HEK293 (cell line): Measurements from ENCODE around the gene COL1A1.

Experiments used
- CTCF ChIA-PET: fragments of 350-600 bp; formaldehyde crosslinking; extraction: SDS; loops from one replicate; lab custom pipeline; 2021; ENCODE audit warnings: antibody characterized with exemption; lab: Yijun Ruan, JAX
- POLR2A ChIA-PET: fragments of 300-600 bp; formaldehyde crosslinking; extraction: SDS; loops from one replicate; lab custom pipeline; 2020; ENCODE audit warnings: antibody characterized with exemption, inconsistent platforms; lab: Yijun Ruan, JAX
- H3K27ac ChIP-seq: fragments of 200-500 bp; sonication (Bioruptor generic); 2 replicates; pipeline ENCODE4 v1.5.1; 2014; ENCODE audit warnings: low read depth, low read length, control low read depth, inconsistent platforms; ENCODE audit errors: extremely low read depth
- H3K36me3 ChIP-seq, 2 experiments: fragments of 200-500 bp in 1 of 2; sonication (Bioruptor generic) in 1 of 2; 1 replicate in 1 of 2; 2 replicates in 1 of 2; pipeline ENCODE4 v1.5.1; 2014 to 2017; ENCODE audit warnings: inconsistent platforms in 2 of 2, low read length in 2 of 2; ENCODE audit not compliant: control insufficient read depth in 2 of 2, insufficient read depth in 1 of 2
- H3K4me1 ChIP-seq: fragments of 200-500 bp; sonication (Bioruptor generic); 2 replicates; pipeline ENCODE4 v1.5.1; 2014; ENCODE audit warnings: mild to moderate bottlenecking, low read length, inconsistent platforms; ENCODE audit not compliant: control insufficient read depth, insufficient read depth
- H3K4me3 ChIP-seq: 2 replicates; pipeline ENCODE4 v1.5.1; 2011; ENCODE audit warnings: low read depth, mild to moderate bottlenecking, control low read depth, low read length, moderate library complexity
- H3K9me3 ChIP-seq: fragments of 200-500 bp; sonication (Bioruptor generic); 2 replicates; pipeline ENCODE4 v1.5.1; 2014; ENCODE audit warnings: low read depth, low read length, inconsistent platforms; ENCODE audit not compliant: control insufficient read depth, insufficient read depth
- BCL11A ChIP-seq: fragments of 450-650 bp; formaldehyde crosslinking; IDR thresholded peaks from 2 replicates; pipeline ENCODE4 v1.5.1; 2016; ENCODE audit warnings: low read depth, missing biosample characterization, missing genetic modification characterization
- MYNN ChIP-seq: fragments of 450-650 bp; formaldehyde crosslinking; IDR thresholded peaks from 2 replicates; pipeline ENCODE4 v1.5.1; 2016; ENCODE audit warnings: missing biosample characterization, missing genetic modification characterization, borderline replicate concordance
- TRIM28 ChIP-seq: IDR thresholded peaks from 2 replicates; pipeline ENCODE4 v1.6.1; 2011; ENCODE audit warnings: low read length, control low read depth, borderline replicate concordance
- ZNF121 ChIP-seq: fragments of 450-650 bp; formaldehyde crosslinking; IDR thresholded peaks from 2 replicates; pipeline ENCODE4 v1.5.1; 2016; ENCODE audit warnings: missing biosample characterization, missing genetic modification characterization
- ZNF140 ChIP-seq: fragments of 450-650 bp; formaldehyde crosslinking; IDR thresholded peaks from 2 replicates; pipeline ENCODE4 v1.5.1; 2016; ENCODE audit warnings: missing biosample characterization, missing genetic modification characterization
- ZNF423 ChIP-seq: fragments of 450-650 bp; formaldehyde crosslinking; IDR thresholded peaks from 2 replicates; pipeline ENCODE4 v1.5.1; 2016; ENCODE audit warnings: missing biosample characterization, missing genetic modification characterization
- ZNF548 ChIP-seq: fragments of 450-650 bp; formaldehyde crosslinking; IDR thresholded peaks from 2 replicates; pipeline ENCODE4 v1.5.1; 2016; ENCODE audit warnings: missing biosample characterization, missing genetic modification characterization
- ZNF585B ChIP-seq: fragments of 450-650 bp; formaldehyde crosslinking; IDR thresholded peaks from 2 replicates; pipeline ENCODE4 v1.5.1; 2016; ENCODE audit warnings: missing biosample characterization, missing genetic modification characterization
- ZNF791 ChIP-seq: fragments of 450-650 bp; formaldehyde crosslinking; IDR thresholded peaks from 2 replicates; pipeline ENCODE4 v1.5.1; 2016; ENCODE audit warnings: missing biosample characterization, missing genetic modification characterization
- TF ChIP-seq, protein P1 (sequence below): fragments of 450-650 bp; formaldehyde crosslinking; IDR thresholded peaks from 2 replicates; pipeline ENCODE4 v1.5.1; 2017; ENCODE audit warnings: missing biosample characterization, missing genetic modification characterization
- TF ChIP-seq, protein P2 (sequence below): fragments of 450-650 bp; formaldehyde crosslinking; IDR thresholded peaks from 2 replicates; pipeline ENCODE4 v1.5.1; 2016; ENCODE audit warnings: missing biosample characterization, missing genetic modification characterization
- TF ChIP-seq, protein P3 (sequence below): fragments of 450-650 bp; formaldehyde crosslinking; IDR thresholded peaks from 2 replicates; pipeline ENCODE4 v1.5.1; 2016; ENCODE audit warnings: missing biosample characterization, missing genetic modification characterization, borderline replicate concordance
- TF ChIP-seq, protein P4 (sequence below): fragments of 450-650 bp; IDR thresholded peaks from 2 replicates; pipeline ENCODE4 v1.5.1; 2018; ENCODE audit warnings: missing biosample characterization, missing genetic modification characterization
- TF ChIP-seq, protein P5 (sequence below): fragments of 450-650 bp; formaldehyde crosslinking; IDR thresholded peaks from 2 replicates; pipeline ENCODE4 v1.5.1; 2016; ENCODE audit warnings: missing biosample characterization, missing genetic modification characterization
- TF ChIP-seq, protein P6 (sequence below): fragments of 450-650 bp; formaldehyde crosslinking; IDR thresholded peaks from 2 replicates; pipeline ENCODE4 v1.5.1; 2016; ENCODE audit warnings: missing biosample characterization, missing genetic modification characterization, borderline replicate concordance
- TF ChIP-seq, protein P7 (sequence below): fragments of 450-650 bp; formaldehyde crosslinking; IDR thresholded peaks from 2 replicates; pipeline ENCODE4 v1.5.1; 2017; ENCODE audit warnings: missing biosample characterization, missing genetic modification characterization

Gene COL1A1

DNA sequence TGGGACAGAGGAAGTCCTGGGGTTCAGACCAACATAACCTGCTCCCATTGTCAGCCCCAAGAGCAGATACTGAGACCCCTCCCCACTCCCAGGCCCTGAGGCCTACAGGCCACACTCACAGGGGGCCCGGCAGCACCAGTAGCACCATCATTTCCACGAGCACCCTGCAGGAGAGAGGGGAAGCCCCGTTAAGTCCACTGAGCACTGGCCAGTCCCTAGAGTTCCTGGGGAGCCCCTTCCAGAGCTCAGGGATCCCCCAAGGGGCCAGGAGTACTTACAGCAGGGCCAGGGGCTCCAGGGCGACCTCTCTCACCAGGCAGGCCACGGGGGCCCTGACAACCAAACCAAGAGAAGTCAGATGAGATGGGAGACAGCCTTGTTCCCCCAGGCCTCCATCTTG lies 5.4 kb downstream of the COL1A1 start:
- Histone ChIP-seq H3K4me1 (no peaks in the 10 kb centered on the region), H3K9me3 (no peaks in the 10 kb centered on the region)
- no peak for TF ChIP-seq ZNF121
- TF ChIP-seq ZNF548 (tag by site-specific recombination): no peak
- TF ChIP-seq, protein P1, sequence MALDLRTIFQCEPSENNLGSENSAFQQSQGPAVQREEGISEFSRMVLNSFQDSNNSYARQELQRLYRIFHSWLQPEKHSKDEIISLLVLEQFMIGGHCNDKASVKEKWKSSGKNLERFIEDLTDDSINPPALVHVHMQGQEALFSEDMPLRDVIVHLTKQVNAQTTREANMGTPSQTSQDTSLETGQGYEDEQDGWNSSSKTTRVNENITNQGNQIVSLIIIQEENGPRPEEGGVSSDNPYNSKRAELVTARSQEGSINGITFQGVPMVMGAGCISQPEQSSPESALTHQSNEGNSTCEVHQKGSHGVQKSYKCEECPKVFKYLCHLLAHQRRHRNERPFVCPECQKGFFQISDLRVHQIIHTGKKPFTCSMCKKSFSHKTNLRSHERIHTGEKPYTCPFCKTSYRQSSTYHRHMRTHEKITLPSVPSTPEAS (tag by site-specific recombination): no peak
- TF ChIP-seq, protein P2, sequence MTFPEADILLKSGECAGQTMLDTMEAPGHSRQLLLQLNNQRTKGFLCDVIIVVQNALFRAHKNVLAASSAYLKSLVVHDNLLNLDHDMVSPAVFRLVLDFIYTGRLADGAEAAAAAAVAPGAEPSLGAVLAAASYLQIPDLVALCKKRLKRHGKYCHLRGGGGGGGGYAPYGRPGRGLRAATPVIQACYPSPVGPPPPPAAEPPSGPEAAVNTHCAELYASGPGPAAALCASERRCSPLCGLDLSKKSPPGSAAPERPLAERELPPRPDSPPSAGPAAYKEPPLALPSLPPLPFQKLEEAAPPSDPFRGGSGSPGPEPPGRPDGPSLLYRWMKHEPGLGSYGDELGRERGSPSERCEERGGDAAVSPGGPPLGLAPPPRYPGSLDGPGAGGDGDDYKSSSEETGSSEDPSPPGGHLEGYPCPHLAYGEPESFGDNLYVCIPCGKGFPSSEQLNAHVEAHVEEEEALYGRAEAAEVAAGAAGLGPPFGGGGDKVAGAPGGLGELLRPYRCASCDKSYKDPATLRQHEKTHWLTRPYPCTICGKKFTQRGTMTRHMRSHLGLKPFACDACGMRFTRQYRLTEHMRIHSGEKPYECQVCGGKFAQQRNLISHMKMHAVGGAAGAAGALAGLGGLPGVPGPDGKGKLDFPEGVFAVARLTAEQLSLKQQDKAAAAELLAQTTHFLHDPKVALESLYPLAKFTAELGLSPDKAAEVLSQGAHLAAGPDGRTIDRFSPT: no peak
- TF ChIP-seq, protein P3, sequence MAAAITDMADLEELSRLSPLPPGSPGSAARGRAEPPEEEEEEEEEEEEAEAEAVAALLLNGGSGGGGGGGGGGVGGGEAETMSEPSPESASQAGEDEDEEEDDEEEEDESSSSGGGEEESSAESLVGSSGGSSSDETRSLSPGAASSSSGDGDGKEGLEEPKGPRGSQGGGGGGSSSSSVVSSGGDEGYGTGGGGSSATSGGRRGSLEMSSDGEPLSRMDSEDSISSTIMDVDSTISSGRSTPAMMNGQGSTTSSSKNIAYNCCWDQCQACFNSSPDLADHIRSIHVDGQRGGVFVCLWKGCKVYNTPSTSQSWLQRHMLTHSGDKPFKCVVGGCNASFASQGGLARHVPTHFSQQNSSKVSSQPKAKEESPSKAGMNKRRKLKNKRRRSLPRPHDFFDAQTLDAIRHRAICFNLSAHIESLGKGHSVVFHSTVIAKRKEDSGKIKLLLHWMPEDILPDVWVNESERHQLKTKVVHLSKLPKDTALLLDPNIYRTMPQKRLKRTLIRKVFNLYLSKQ: no peak
- no peak for TF ChIP-seq BCL11A
- TF ChIP-seq ZNF791 (tag by site-specific recombination): no peak
- TF ChIP-seq, protein P4, sequence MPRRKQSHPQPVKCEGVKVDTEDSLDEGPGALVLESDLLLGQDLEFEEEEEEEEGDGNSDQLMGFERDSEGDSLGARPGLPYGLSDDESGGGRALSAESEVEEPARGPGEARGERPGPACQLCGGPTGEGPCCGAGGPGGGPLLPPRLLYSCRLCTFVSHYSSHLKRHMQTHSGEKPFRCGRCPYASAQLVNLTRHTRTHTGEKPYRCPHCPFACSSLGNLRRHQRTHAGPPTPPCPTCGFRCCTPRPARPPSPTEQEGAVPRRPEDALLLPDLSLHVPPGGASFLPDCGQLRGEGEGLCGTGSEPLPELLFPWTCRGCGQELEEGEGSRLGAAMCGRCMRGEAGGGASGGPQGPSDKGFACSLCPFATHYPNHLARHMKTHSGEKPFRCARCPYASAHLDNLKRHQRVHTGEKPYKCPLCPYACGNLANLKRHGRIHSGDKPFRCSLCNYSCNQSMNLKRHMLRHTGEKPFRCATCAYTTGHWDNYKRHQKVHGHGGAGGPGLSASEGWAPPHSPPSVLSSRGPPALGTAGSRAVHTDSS (tag by site-specific recombination): no peak
- no peak for TF ChIP-seq ZNF423 (tag by site-specific recombination)
- TF ChIP-seq, protein P5, sequence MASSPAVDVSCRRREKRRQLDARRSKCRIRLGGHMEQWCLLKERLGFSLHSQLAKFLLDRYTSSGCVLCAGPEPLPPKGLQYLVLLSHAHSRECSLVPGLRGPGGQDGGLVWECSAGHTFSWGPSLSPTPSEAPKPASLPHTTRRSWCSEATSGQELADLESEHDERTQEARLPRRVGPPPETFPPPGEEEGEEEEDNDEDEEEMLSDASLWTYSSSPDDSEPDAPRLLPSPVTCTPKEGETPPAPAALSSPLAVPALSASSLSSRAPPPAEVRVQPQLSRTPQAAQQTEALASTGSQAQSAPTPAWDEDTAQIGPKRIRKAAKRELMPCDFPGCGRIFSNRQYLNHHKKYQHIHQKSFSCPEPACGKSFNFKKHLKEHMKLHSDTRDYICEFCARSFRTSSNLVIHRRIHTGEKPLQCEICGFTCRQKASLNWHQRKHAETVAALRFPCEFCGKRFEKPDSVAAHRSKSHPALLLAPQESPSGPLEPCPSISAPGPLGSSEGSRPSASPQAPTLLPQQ (tag by site-specific recombination): no peak
- TF ChIP-seq, all 188 proteins: peak for 0
- no peak overlapping the region for H3K27ac ChIP-seq
- CTCF ChIA-PET: interaction anchor here (0.7 to 5.5 kb wide), 7 partner anchors 18 to 101 kb away, joined by 3 to 174 read pairs (median 20); partner anchors contain the start of gene SGCA
- peaks cover 0 to 49% of the 10 kb centered on the region in 2 experiments; a peak in 1 of 3 replicates for H3K36me3 ChIP-seq
- POLR2A ChIA-PET: interaction anchor here (1.5 kb wide), 1 partner anchor 18 kb away, joined by 5 read pairs; no protein-coding TSS in a partner anchor
- H3K4me3 ChIP-seq: no peak overlapping the region

DNA sequence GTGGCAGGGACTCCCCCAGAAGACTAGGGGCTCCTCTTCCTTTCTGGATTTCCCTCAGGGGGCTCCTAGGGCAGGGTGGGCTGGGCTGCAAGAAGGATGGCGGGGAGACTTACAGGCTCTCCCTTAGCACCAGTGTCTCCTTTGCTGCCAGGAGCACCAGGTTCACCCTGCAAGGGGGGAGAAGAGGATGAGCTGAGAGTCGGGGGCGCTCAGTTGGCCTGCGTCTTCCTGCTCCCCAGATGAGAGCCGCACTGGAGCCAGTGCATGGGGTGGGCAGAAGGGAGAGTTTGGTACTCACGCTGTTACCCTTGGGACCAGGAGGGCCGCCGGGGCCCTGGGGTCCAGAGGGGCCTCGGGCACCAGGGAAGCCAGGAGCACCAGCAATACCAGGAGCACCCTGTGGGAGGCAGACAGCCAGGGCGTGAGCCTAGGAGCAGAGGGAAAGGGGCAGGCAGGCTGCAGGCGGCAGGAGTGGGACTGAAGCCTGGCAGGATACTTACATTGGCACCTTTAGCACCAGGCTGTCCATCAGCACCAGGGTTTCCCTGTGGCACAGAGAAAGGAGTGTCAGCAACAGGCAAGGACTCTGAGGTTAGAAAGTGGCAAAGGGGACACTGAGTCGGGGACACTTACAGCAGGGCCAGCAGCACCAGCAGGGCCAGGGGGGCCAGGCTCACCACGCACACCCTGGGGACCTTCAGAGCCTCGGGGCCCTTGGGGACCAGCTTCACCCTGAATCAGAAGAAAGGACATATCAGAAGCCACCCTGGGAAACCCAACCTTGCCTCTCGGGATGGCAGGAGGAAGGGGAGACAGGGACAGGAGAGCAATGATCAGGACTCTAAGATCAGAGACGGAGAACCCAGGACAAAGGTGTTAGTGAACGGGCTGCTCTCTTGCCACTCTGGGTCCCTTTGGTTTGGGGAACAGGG lies 6.2 kb downstream of the COL1A1 start:
- peaks cover 0 to 58% of the 10 kb centered on the region in 2 experiments; a peak in 1 of 3 replicates for H3K36me3 ChIP-seq
- H3K4me3 ChIP-seq: no peak overlapping the region
- no peak overlapping the region for H3K27ac ChIP-seq
- ChIA-PET CTCF (interaction anchor here (0.5 to 5.5 kb wide), 7 partner anchors 18 to 853 kb away, joined by 3 to 174 read pairs (median 7); partner anchors contain the start of gene SGCA), POLR2A (no interaction called here)
- H3K4me1 ChIP-seq: no peaks in the 10 kb centered on the region
- H3K9me3 ChIP-seq: no peaks in the 10 kb centered on the region
- TF ChIP-seq, protein P6, sequence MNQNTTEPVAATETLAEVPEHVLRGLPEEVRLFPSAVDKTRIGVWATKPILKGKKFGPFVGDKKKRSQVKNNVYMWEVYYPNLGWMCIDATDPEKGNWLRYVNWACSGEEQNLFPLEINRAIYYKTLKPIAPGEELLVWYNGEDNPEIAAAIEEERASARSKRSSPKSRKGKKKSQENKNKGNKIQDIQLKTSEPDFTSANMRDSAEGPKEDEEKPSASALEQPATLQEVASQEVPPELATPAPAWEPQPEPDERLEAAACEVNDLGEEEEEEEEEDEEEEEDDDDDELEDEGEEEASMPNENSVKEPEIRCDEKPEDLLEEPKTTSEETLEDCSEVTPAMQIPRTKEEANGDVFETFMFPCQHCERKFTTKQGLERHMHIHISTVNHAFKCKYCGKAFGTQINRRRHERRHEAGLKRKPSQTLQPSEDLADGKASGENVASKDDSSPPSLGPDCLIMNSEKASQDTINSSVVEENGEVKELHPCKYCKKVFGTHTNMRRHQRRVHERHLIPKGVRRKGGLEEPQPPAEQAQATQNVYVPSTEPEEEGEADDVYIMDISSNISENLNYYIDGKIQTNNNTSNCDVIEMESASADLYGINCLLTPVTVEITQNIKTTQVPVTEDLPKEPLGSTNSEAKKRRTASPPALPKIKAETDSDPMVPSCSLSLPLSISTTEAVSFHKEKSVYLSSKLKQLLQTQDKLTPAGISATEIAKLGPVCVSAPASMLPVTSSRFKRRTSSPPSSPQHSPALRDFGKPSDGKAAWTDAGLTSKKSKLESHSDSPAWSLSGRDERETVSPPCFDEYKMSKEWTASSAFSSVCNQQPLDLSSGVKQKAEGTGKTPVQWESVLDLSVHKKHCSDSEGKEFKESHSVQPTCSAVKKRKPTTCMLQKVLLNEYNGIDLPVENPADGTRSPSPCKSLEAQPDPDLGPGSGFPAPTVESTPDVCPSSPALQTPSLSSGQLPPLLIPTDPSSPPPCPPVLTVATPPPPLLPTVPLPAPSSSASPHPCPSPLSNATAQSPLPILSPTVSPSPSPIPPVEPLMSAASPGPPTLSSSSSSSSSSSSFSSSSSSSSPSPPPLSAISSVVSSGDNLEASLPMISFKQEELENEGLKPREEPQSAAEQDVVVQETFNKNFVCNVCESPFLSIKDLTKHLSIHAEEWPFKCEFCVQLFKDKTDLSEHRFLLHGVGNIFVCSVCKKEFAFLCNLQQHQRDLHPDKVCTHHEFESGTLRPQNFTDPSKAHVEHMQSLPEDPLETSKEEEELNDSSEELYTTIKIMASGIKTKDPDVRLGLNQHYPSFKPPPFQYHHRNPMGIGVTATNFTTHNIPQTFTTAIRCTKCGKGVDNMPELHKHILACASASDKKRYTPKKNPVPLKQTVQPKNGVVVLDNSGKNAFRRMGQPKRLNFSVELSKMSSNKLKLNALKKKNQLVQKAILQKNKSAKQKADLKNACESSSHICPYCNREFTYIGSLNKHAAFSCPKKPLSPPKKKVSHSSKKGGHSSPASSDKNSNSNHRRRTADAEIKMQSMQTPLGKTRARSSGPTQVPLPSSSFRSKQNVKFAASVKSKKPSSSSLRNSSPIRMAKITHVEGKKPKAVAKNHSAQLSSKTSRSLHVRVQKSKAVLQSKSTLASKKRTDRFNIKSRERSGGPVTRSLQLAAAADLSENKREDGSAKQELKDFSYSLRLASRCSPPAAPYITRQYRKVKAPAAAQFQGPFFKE (tag by site-specific recombination): no peak
- TF ChIP-seq ZNF140 (no peak), TRIM28 (no peak), ZNF585B (tag by site-specific recombination) (no peak), ZNF121 (no peak), MYNN (tag by site-specific recombination) (no peak)
- TF ChIP-seq, protein P7, sequence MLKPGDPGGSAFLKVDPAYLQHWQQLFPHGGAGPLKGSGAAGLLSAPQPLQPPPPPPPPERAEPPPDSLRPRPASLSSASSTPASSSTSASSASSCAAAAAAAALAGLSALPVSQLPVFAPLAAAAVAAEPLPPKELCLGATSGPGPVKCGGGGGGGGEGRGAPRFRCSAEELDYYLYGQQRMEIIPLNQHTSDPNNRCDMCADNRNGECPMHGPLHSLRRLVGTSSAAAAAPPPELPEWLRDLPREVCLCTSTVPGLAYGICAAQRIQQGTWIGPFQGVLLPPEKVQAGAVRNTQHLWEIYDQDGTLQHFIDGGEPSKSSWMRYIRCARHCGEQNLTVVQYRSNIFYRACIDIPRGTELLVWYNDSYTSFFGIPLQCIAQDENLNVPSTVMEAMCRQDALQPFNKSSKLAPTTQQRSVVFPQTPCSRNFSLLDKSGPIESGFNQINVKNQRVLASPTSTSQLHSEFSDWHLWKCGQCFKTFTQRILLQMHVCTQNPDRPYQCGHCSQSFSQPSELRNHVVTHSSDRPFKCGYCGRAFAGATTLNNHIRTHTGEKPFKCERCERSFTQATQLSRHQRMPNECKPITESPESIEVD (tag by site-specific recombination): no peak
